NCI-H128 (cell line): ENCODE results near the gene ZDHHC4.

ENCODE experiments used
- DNase-seq: peaks from one replicate; lab custom pipeline; 2025; ENCODE audit not compliant: unreplicated experiment; lab: John Stamatoyannopoulos, UW

The ZDHHC4 gene

GRCh38 chr7:6577369-6578113, at the start of gene ZDHHC4:
Gene ZDHHC4 (plus strand): TSS chr7:6577454. CDS start chr7:6580562, 3,108 bp downstream.
- DNase-seq = peak; percentile 74

GRCh38 chr7:6528401-6529130, 48.7 kb upstream of the ZDHHC4 start:
- no peak for DNase-seq

- DNase-seq = no peak
These were observed 47.6 kb upstream of the ZDHHC4 start for GRCh38 chr7:6529643-6530042.

- no peak for DNase-seq
These were observed 46.4 kb upstream of the ZDHHC4 start for GRCh38 chr7:6530626-6531491.

GRCh38 chr7:6531492-6532279, 45.6 kb upstream of the ZDHHC4 start:
- DNase-seq = no peak

- no peak for DNase-seq
These were observed 44.7 kb upstream of the ZDHHC4 start for GRCh38 chr7:6532516-6532915.

GRCh38 chr7:6533893-6534495, 43.3 kb upstream of the ZDHHC4 start:
- DNase-seq = no peak

- no peak for DNase-seq
These were observed 40.7 kb upstream of the ZDHHC4 start for GRCh38 chr7:6536262-6537260.

GRCh38 chr7:6542368-6542767, 34.9 kb upstream of the ZDHHC4 start:
- no peak for DNase-seq

GRCh38 chr7:6545398-6546126, 31.7 kb upstream of the ZDHHC4 start:
- DNase-seq = no peak

GRCh38 chr7:6546498-6547251, 30.6 kb upstream of the ZDHHC4 start:
- DNase-seq = no peak

GRCh38 chr7:6547400-6547799, 29.9 kb upstream of the ZDHHC4 start:
- DNase-seq = no peak

- no peak for DNase-seq
These were observed 26.2 kb upstream of the ZDHHC4 start, which contains the start of gene GRID2IP for GRCh38 chr7:6551016-6551511. Gene GRID2IP (minus strand): TSS chr7:6551461. CDS start chr7:6551436, 25 bp downstream.

GRCh38 chr7:6553448-6554044, 23.7 kb upstream of the ZDHHC4 start:
- no peak for DNase-seq

GRCh38 chr7:6554848-6555247, 22.4 kb upstream of the ZDHHC4 start:
- no peak for DNase-seq

GRCh38 chr7:6556196-6556595, 21.1 kb upstream of the ZDHHC4 start:
- no peak for DNase-seq

GRCh38 chr7:6558837-6559236, 18.4 kb upstream of the ZDHHC4 start:
- no peak for DNase-seq
